CD4-positive, alpha-beta T cell treated with Interleukin-4 for 1 hour (primary cell): ENCODE results near the gene IL12A.

Experiments used
- DNase-seq, 2 donors: peaks; one replicate each; pipeline ENCODE4 v3.0.0-alpha.2; 2020 to 2022

IL12A gene

GRCh38 chr3:159988617-159989271 lies at the start of gene IL12A:
Gene IL12A, plus strand, starts transcription at chr3:159988835.
- peak; percentile 85 for DNase-seq

GRCh38 chr3:159941038-159942000 lies 47.3 kb upstream of the IL12A start:
- DNase-seq, result no peak

- DNase-seq, result no peak
Observed at GRCh38 chr3:159944781-159945180, 43.9 kb upstream of the IL12A start.

GRCh38 chr3:159945930-159946329 lies 42.7 kb upstream of the IL12A start:
- no peak for DNase-seq

GRCh38 chr3:159947220-159947619 lies 41.4 kb upstream of the IL12A start:
- no peak for DNase-seq

- DNase-seq, result no peak
Observed at GRCh38 chr3:159948429-159949144, 40.0 kb upstream of the IL12A start.

GRCh38 chr3:159950156-159950898 lies 38.3 kb upstream of the IL12A start:
- no peak for DNase-seq

GRCh38 chr3:159951540-159951939 lies 37.1 kb upstream of the IL12A start:
- no peak for DNase-seq

GRCh38 chr3:159953325-159954085 lies 35.1 kb upstream of the IL12A start:
- DNase-seq, result no peak

GRCh38 chr3:159960188-159961148 lies 28.2 kb upstream of the IL12A start:
- DNase-seq, result no peak

- no peak for DNase-seq
Observed at GRCh38 chr3:159964166-159964973, 24.3 kb upstream of the IL12A start.

- no peak for DNase-seq
Observed at GRCh38 chr3:159971311-159971710, 17.3 kb upstream of the IL12A start.

- no peak for DNase-seq
Observed at GRCh38 chr3:159977295-159977694, 11.3 kb upstream of the IL12A start.

- no peak for DNase-seq
Observed at GRCh38 chr3:159978353-159978752, 10.3 kb upstream of the IL12A start.

GRCh38 chr3:159978918-159979703 lies 9.5 kb upstream of the IL12A start:
- DNase-seq, result no peak

GRCh38 chr3:159982442-159982974 lies 6.1 kb upstream of the IL12A start:
- DNase-seq, result no peak

- DNase-seq, result no peak
Observed at GRCh38 chr3:159987291-159987711, 1.3 kb upstream of the IL12A start.
